Measurements from ENCODE around the gene SERPINB6. TPM values are rescaled to one million over a fixed set of nuclear protein-coding genes. Genes with fewer than 3 reads are reported as not detected.
A peak's percentile ranks its signal among the peaks of the same experiment; 100 is the strongest.

SERPINB6 gene
- total and polyA plus RNA-seq, 9 of the 15 experiments (the other 6 are each of a cell fraction or from before 2014, with no cell fraction given) = 86.6 to 211 (median 143) TPM

GRCh38 chr6:2970753-2971419, 481 bp downstream of the SERPINB6 start (continued):
- TF ChIP-seq ZBTB40 (IDR thresholded peaks at IDR 0.05) (no peak), ZBTB40 (CRISPR knock-in tag; IDR thresholded peaks at IDR 0.05) (no peak), ZNF780A (CRISPR knock-in tag; IDR thresholded peaks at IDR 0.05) (no peak), ATF3 (IDR thresholded peaks at IDR 0.05) (no peak), ATF3 (CRISPR knock-in tag; conservative IDR thresholded peaks at IDR 0.05) (0 out of 2 replicates have a peak, but pooled peaks have one; percentile 26), STAT5B (CRISPR knock-in tag; IDR thresholded peaks at IDR 0.05) (no peak), LARP7 (IDR thresholded peaks at IDR 0.05) (no peak), VEZF1 (CRISPR knock-in tag; IDR thresholded peaks at IDR 0.05) (no peak; the same call in 1 of the 2 replicates), KDM2B (CRISPR knock-in tag; IDR thresholded peaks at IDR 0.05) (no peak), COPS2 (conservative IDR thresholded peaks at IDR 0.05) (no peak), NFRKB (IDR thresholded peaks at IDR 0.05; ENCODE audit: low read depth) (no peak), NR3C1 (CRISPR knock-in tag; IDR thresholded peaks at IDR 0.05) (no peak; the same call in 1 of the 2 replicates), HNRNPL (IDR thresholded peaks at IDR 0.05; ENCODE audit: low read depth, low read length) (no peak), FOXP1 (CRISPR knock-in tag; IDR thresholded peaks at IDR 0.05) (no peak; the same call in 1 of the 2 replicates), ARID2 (IDR thresholded peaks at IDR 0.05) (no peak), FOS (IDR thresholded peaks at IDR 0.05; ENCODE audit: extremely low read depth, insufficient read length) (no peak), CSDE1 (IDR thresholded peaks at IDR 0.05) (no peak), POLR2B (IDR thresholded peaks at IDR 0.05; ENCODE audit: low read depth, partially characterized antibody) (no peak), TAF7 (tag; IDR thresholded peaks at IDR 0.05) (no peak)

All from K562 (cell line).